ENCODE results near the gene CDH4.

Gene CDH4

GRCh38 chr20:61876952-61877728 lies 625.1 kb downstream of the CDH4 start:
- no peak for DNase-seq (ENCODE audit: low read depth in 2 of 2)

DNA sequence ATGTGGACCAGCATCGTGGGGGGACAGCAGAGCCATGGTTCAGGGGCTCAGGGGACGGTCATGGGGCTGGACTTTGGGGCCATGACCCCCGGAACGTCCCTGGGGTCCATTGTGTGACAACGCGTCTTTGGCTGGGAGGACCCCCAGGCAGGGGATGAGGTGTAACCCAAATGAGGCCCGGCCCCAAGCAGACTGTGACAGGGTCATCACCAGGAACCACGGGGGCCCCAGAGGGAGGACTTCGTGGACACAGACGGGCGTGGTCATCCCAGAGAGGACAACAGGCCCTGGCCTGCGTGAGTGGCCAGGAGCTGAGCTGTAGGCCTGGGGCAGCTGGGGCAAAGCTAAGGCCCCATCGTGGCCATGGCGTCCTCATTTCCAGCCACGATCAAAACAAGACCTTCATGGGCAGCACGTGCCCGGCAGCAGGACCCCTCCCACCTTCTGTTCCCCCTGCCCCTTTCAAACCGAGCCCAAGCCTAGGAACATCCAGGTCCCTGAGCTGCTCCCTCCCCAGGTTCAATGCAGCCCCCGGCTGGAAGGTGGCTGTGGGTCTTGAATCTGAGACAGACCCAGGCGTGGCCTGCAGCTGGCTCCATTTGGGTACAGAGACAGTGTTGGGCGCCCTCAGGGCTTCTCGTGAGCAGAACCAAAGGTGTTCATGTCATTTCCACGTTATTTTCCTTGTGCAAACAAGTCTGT lies 625.9 kb downstream of the CDH4 start:
- DNase-seq (ENCODE audit: low read depth in 2 of 2): no peak

DNA sequence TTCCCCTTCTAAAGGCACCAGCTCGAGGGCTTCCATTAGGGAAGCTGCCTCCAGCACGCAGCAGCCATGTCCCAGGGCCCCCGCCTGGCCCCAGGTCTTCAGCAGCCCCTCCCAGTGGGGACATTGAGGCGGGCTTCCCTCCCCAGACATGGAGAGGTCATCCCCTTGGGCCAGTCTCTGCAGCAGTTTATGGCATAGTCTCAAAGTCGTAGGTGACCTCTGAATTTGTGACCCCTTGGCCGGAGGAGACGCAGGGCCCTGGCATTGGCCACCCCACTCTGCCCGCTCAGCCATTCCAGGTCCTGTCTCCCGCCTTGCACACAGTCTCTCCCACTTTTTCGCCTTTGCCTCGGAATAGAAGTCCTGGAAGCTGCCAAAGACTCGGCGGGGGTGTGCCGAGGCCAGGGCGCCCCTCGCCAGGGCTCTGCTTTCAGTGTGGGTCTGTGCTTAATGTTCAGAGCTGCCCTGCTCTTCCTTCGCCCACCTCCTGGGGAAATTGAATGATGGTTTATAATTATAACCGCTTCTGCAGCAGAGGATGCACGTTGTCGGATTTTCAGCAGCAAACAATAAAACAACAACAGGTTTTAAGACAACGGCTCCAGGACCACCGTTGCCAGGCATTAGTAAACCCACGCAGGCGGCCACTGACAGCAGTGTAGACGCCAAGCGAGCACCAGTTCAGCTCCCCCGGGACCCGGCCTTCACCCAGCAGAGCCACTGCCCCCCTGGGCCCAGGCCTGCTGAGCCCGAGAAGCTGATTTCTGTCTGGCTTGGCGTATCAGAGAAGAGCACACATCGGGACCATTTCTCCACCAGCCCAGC lies 626.6 kb downstream of the CDH4 start:
- DNase-seq (ENCODE audit: low read depth in 2 of 2): no peak

DNA sequence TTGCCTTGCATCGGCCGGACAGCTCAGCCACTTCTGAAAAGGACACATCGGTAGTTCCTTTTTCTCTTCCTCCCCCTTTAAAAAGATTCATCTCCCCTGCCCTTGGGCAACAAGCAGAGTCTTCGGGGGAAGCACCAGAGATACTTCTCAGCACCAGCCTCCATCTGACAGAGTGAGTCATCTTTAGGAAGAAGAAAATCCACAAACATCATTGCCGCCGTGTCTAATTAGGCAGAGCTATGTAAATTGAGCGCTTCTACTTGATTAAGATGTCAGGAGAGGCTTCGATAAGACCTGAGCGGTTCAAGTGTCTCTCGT lies 627.2 kb downstream of the CDH4 start:
- DNase-seq (ENCODE audit: low read depth in 2 of 2): no peak

DNA sequence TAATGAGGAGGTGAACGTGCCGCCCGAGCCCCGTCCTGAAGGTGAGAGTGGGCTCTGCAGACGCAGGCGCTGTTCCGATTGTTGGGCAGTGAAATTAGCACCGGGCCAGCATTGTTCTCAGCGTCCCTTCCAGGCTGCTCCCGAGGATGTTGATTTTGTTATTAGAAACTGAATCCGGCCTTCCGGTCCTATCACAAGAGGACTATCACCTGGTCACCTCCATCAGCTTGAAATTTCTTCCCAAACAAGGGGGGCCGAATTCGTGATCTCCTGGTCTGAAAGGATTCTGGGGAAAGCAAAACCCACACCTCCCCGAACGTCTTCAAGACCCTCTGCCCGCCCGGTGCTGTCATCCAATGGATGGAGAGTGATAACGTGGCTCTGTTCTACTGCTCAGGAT lies 627.6 kb downstream of the CDH4 start:
- DNase-seq (ENCODE audit: low read depth in 2 of 2): no peak

DNA sequence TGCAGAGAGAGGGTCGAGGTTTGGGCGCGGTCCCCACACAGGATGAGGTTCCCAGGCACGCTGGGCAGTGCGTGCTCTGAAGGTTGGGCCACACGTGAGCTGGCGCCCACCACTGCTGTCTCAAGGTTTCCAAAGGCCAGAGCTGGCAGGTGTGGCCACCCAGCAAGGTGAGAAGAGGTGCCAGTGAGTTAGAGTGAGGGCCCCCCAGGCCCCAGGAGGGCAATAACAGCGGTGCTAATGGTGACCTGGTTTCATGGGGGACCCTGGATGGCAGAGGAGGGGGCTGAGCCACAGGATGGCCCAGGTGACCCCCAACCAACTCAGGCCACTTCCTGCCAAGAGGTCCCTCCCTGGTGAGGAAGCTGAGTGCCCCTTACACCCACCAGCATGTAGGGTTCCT lies 628.6 kb downstream of the CDH4 start:
- DNase-seq (ENCODE audit: low read depth in 2 of 2): no peak

- DNase-seq (ENCODE audit: low read depth in 2 of 2): no peak
These were observed 629.4 kb downstream of the CDH4 start for GRCh38 chr20:61881416-61881815.

DNA sequence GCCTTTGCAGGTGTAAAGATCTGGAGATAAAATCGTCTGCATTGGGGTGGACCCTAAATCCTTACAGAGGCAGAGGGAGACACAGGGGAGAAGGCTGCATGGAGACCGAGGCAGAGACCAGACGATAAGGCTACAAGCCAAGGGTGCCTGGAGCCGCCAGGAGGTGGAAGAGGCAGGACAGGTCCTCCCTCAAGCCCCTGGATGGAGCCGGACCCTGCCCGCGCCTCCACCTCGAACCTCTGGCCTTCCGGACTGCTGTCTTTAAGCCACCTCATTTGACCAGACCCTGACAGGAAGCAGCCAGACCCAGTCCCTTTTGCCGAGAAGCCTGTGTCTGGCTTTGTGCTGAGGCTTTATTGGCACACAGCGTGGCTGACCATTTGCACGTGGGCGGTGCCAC lies 629.8 kb downstream of the CDH4 start:
- DNase-seq (ENCODE audit: low read depth in 2 of 2): no peak

DNA sequence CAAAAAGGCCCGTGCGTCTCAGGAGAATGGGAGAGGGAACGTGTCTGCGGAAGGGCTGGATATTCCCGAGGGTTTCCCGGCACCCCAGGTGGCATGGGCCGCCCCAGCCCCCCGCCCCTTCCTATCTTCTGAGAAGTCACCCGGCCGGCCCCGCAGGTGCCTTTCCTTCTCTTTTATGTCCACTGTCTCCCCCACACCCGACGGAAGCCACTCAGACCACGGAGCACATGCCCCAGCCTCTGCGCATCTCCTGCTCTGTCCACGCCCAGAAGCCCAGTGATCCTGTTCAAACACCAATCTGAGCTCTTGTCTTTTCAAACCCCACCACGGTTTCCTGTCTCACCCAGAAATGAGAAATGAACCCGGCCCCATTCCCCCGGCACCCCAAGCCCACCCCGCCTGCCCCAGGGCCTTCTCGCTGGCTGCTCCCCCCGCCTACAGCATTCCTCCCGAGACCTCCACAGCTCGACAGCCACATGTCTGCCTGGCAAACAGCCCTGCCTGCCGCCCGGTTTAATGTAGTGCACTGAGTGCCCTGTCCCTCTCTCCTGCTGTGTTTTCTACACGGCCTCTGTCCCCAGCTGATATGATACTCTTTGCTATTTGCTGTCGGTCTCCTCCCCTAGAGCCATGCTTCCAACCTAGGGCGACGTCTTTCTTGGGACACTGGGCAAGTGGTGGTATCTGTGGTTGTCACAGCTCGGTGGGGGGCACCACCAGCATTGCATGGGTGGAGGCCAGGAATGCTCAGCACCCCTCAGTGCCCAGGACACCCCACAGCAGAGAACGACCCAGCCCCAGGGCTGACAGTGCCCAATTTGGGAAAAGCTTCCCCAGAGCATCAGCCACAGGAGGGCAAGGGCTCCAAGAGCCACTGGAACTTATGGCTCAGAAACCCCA lies 630.9 kb downstream of the CDH4 start:
- no peak for DNase-seq (ENCODE audit: low read depth in 2 of 2)

- DNase-seq (ENCODE audit: low read depth in 2 of 2): no peak
These were observed 631.9 kb downstream of the CDH4 start for GRCh38 chr20:61883857-61884393.

DNA sequence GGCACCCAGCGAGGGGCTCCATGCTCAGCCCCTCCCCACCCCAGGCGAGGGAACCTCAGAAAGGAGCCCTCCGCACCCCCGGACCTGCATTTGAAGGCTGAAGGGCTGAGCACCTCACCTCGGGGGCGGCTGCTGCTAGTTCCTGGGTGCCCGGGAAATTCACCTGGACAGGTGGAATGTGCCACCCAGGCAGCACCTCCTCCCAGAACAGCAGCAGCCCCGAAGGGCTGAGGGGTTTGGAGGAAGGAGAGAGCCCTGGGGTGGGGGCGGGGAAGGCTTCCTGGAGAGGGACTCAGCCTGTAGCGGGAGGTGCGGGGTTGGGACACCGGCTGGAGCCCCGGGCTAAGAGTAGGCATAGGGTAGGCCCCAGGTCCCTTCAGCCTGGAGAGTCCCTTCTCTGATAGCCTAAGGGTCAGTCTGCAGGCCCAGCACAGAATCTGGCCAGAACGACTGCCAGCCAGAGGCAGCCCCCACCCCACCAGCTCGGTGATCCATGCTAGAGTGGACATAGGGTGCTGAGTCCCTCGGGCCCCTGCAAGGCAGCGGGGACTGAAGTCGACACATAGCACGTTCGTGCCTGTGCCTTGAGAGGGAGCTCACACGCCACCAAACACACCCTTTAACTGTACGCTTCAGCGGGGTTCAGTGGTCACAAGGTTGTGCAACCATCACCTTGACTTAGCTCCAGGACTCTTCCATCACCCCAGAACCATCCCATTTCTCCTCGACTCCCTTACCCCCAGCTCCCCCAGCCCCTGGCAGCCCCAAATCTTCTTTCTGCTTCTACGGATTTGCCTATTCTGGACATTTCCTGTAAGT lies 632.7 kb downstream of the CDH4 start:
- DNase-seq (ENCODE audit: low read depth in 2 of 2): no peak

DNA sequence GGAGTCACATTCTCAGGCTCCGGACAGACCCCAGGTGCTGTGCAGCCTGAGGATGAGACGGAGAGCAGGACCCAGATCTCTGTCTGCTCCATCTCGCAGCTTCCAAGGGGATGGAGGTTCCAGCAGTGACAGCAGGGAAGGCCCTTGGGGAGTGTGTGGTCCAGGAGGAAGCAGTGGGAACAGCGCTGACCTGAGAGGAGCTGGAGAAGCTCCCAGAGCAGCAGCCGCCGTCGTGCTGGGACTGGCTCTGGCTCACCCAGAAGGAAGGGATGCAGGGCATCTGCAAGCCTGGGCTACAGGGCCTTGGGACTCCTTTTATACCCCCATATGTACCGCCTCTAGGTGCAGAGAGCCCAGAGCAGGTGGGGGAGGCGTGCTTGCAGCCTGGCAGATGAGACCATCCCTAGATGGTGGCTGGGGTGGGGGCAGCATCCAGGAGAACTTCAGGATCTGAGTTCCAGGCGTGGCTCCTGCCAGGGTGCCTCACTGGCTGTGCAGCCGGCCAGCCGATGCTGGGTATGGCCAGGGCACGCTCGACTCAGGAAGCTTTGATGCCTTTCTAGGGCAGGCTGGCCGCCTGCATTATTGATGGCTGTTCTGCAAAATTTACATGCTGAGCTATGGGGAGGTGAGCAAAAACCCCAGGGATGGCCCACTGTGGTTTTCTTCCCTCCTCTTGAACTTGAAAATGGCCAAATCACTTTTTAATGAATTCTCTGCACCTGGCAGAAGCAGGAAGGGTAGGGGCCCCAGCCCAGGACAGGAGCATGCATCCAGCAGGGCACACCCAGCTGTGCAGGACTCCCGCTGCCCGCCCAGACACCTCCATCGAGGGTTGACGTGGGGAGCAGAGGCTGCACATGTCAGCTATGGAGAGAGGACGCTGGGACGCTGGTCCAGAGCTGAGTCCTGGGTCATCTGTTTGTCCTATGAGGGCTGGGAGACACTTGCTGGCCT lies 634.0 kb downstream of the CDH4 start:
- DNase-seq (ENCODE audit: low read depth in 2 of 2): no peak

DNA sequence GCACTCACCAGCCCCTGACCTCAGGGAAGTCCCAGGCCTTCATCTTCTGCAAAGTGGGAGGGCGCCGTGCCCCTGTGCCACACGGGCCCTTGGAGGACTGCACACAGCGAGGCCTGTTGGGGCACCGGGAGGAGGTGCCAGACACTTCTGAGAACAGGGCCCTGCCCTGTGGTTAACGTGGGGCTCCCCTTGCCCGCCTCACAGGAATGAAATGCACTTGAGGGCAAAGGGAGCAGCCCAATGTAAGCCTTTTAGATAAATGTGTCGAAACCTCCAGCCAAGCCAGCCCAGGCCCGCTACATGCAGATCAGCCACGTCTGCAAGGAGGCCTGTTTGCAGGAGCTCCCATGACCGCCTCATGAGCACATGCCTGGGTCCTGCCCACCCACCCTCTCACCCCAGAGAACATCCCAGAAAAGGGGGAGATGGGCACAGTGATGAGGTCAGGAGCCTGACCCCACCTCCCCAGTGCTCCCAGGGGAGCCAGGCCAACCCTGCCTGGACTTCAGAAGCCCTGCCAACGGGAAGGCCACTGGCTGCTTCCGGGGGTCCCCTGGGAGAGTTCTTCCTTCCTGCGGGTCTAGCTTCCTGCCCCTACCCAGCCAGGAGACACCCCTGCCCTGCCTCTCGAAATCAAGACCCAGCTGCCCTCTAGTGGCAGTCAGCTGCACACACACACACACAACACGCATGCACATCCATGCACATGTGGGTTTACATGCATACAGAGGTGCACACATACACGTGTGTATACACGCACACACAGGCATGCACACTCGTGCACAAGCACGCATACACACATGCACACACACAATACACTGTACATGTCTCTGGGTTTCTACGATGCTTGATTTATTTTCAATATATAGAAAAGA lies 634.9 kb downstream of the CDH4 start:
- DNase-seq (ENCODE audit: low read depth in 2 of 2): no peak

DNA sequence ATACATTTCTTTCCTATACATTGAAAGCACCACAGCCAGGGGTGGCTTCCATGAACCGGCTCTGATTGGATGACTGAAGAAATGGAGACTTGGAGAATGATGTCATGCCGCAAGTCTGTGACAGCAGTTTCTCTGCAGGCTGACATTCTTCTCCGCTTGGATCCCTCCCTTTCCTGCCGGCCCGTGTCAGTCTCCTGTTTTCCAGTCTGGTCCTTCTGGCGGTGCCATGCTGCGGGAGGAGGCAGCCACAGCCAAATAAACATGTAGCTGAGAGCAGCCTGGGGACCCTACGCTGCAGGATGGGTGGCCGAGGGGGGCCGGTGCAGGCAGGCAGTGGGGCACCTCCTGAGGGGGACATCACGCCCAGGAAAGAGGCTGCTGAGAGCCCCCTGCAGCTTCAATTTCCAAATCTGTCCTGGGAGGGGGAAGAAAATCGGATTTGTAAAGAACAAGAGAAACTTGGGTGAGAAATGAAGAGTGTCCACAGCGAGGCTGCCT lies 635.6 kb downstream of the CDH4 start:
- no peak for DNase-seq (ENCODE audit: low read depth in 2 of 2)

GRCh38 chr20:61888101-61888865 lies 636.2 kb downstream of the CDH4 start:
- no peak for DNase-seq (ENCODE audit: low read depth in 2 of 2)

DNA sequence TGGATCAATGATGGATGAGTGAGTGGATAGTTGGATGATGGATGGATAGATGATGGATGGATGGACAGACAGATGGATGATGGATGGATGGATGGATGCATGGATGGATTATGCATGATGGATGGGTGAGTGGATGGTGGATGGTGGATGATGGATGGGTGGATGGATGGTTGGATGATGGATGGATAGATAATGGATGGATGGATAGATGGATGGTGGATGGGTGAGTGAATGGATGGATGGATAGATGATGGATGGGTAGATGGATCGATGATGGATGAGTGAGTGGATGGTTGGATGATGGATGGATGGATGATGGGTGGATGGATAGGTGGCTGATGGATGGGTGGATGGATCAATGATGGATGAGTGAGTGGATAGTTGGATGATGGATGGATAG lies 637.6 kb downstream of the CDH4 start:
- DNase-seq (ENCODE audit: low read depth in 2 of 2): no peak

DNA sequence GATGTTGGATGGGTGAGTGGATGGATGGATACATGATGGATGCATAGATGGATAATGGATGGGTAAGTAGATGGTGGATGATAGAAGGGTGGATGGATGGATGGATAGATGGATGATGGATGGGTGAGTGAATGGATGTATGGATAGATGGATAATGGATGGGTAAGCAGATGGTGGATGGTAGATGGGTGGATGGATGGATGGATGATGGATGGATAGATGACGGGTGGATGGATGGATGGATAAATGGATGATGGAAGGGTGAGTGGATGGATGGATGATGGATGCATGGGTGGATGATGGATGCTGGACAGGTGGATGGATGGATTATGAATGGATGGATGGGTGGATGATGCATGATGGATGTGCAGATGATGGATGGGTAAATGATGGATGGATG lies 638.1 kb downstream of the CDH4 start:
- DNase-seq (ENCODE audit: low read depth in 2 of 2): no peak
